SK-N-SH (cell line): ENCODE data around the gene LRRC73.
"Not testable (repeated sequence)": the region's sequence is repeated elsewhere in the genome, so short reads cannot be mapped to it uniquely, and the experiment has no call there.

ENCODE experiments used
- JUND ChIP-seq: IDR thresholded peaks from 2 replicates; pipeline ENCODE4 v1.4.0; 2012
- NFIC ChIP-seq: IDR thresholded peaks from 2 replicates; pipeline ENCODE4 v1.4.0; 2012; ENCODE audit warnings: borderline replicate concordance
- RAD21 ChIP-seq: IDR thresholded peaks from 2 replicates; pipeline ENCODE4 v1.6.1; 2012; ENCODE audit warnings: mild to moderate bottlenecking, low read length
- TAF1 ChIP-seq: IDR thresholded peaks from 2 replicates; pipeline ENCODE4 v1.6.1; 2012; ENCODE audit warnings: low read depth, mild to moderate bottlenecking, low read length, moderate library complexity, borderline replicate concordance
- TF ChIP-seq, protein P1 (sequence below): fragments of 200-600 bp; sonication (generic); IDR thresholded peaks from 2 replicates; pipeline ENCODE4 v1.6.1; 2017; ENCODE audit warnings: antibody characterized with exemption, mild to moderate bottlenecking, moderate library complexity

DNA sequence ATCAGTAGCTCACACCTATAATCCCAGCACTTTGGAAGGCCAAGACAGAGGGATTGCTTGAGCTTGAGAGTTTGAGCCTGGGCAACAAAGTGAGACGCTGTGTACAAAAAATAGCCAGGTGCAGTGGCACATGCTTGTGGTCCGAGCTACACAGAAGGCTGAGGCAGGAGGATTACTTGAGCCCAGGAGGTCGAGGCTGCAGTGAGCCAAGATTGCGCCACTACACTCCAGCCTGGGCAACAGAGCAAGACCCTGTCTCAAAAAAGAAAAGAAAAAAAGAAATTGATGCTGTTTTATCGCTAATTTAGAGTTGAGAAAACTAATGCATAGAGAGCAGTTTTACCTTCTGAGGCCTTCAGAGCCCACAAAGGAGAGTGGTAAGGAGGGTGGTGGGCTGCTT is 11.9 kb downstream of the LRRC73 start:
- TF ChIP-seq, protein P1, sequence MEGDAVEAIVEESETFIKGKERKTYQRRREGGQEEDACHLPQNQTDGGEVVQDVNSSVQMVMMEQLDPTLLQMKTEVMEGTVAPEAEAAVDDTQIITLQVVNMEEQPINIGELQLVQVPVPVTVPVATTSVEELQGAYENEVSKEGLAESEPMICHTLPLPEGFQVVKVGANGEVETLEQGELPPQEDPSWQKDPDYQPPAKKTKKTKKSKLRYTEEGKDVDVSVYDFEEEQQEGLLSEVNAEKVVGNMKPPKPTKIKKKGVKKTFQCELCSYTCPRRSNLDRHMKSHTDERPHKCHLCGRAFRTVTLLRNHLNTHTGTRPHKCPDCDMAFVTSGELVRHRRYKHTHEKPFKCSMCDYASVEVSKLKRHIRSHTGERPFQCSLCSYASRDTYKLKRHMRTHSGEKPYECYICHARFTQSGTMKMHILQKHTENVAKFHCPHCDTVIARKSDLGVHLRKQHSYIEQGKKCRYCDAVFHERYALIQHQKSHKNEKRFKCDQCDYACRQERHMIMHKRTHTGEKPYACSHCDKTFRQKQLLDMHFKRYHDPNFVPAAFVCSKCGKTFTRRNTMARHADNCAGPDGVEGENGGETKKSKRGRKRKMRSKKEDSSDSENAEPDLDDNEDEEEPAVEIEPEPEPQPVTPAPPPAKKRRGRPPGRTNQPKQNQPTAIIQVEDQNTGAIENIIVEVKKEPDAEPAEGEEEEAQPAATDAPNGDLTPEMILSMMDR: not testable (repeated sequence)
- not testable (repeated sequence) for TF ChIP-seq JUND, NFIC, TAF1, RAD21
